HepG2 (cell line): ENCODE measurements around the gene PNKP. TPM values are rescaled to one million over a fixed set of nuclear protein-coding genes. Genes with fewer than 3 reads are reported as not detected.

Source experiments
- CENPT ChIP-seq: sonication (generic); formaldehyde crosslinking; IDR thresholded peaks from 2 replicates; pipeline ENCODE4 v1.8.0; 2022; ENCODE audit warnings: low read depth, mild to moderate bottlenecking, moderate library complexity, missing genetic modification reagents
- KIAA2018 ChIP-seq: sonication (generic); formaldehyde crosslinking; IDR thresholded peaks from 2 replicates; pipeline ENCODE4 v1.5.0; 2020; ENCODE audit warnings: mild to moderate bottlenecking, missing genetic modification reagents, borderline replicate concordance
- NCOA1 ChIP-seq: sonication (generic); formaldehyde crosslinking; IDR thresholded peaks from 2 replicates; pipeline ENCODE4 v1.9.0; 2021; ENCODE audit warnings: missing genetic modification reagents
- RELA ChIP-seq: sonication (generic); formaldehyde crosslinking; IDR thresholded peaks from 2 replicates; pipeline ENCODE4 v1.4.0; 2020; ENCODE audit warnings: missing genetic modification reagents
- SAFB2 ChIP-seq: sonication (generic); formaldehyde crosslinking; IDR thresholded peaks from 2 replicates; pipeline ENCODE4 v1.5.1; 2020; ENCODE audit warnings: missing genetic modification reagents, low read depth, mild to moderate bottlenecking, borderline replicate concordance
- SSRP1 ChIP-seq: IDR thresholded peaks from 2 replicates; pipeline ENCODE4 v1.6.1; 2016; ENCODE audit warnings: control low read depth
- TCF7L2 ChIP-seq: IDR thresholded peaks from 2 replicates; pipeline ENCODE4 v1.6.1; 2011; ENCODE audit warnings: mild to moderate bottlenecking, low read depth, low read length, moderate library complexity
- THYN1 ChIP-seq: sonication (generic); formaldehyde crosslinking; IDR thresholded peaks from 2 replicates; pipeline ENCODE4 v1.8.1; 2023; ENCODE audit warnings: low read depth, mild to moderate bottlenecking, moderate library complexity, missing genetic modification reagents, borderline replicate concordance
- ZBTB49 ChIP-seq: sonication (generic); formaldehyde crosslinking; IDR thresholded peaks from 2 replicates; pipeline ENCODE4 v1.4.0; 2020; ENCODE audit warnings: missing genetic modification reagents, borderline replicate concordance
- ZC3H4 ChIP-seq: sonication (generic); formaldehyde crosslinking; IDR thresholded peaks from 2 replicates; pipeline ENCODE4 v1.4.0; 2020; ENCODE audit warnings: missing genetic modification reagents, borderline replicate concordance
- ZMAT5 ChIP-seq: sonication (generic); formaldehyde crosslinking; IDR thresholded peaks from 2 replicates; pipeline ENCODE4 v1.5.0; 2020; ENCODE audit warnings: mild to moderate bottlenecking, low read depth, missing genetic modification reagents, borderline replicate concordance
- ZNF552 ChIP-seq: sonication (generic); formaldehyde crosslinking; IDR thresholded peaks from 2 replicates; pipeline ENCODE4 v1.9.0; 2022; ENCODE audit warnings: missing genetic modification reagents, mild to moderate bottlenecking, borderline replicate concordance
- ZNF564 ChIP-seq: sonication (generic); formaldehyde crosslinking; IDR thresholded peaks from 2 replicates; pipeline ENCODE4 v1.8.1; 2023; ENCODE audit warnings: mild to moderate bottlenecking, missing genetic modification reagents
- ZNF639 ChIP-seq: conservative IDR thresholded peaks from 2 replicates; pipeline ENCODE4 v1.6.1; 2018; ENCODE audit warnings: missing genetic modification reagents
- ZNF678 ChIP-seq: sonication (generic); formaldehyde crosslinking; IDR thresholded peaks from 2 replicates; pipeline ENCODE4 v1.4.0; 2020; ENCODE audit warnings: mild to moderate bottlenecking, missing genetic modification reagents
- ZNF737 ChIP-seq: sonication (generic); formaldehyde crosslinking; IDR thresholded peaks from 2 replicates; pipeline ENCODE4 v1.5.0; 2020; ENCODE audit warnings: missing genetic modification reagents, mild to moderate bottlenecking, borderline replicate concordance
- polyA plus RNA-seq, 8 experiments: library from polyadenylated mRNA; depleted of rRNA in 3 of 8; stranded (reverse) in 7 of 8; unstranded in 1 of 8; fragments of >200 nt; fragmentation: Illumina TruSeq in 4 of 8; extraction: Trizol in 4 of 8; gene quantifications; 2 replicates each; pipeline versions ENCODE4 v1.2.1 to v1.2.3, GENCODE V29; 2011 to 2016; ENCODE audit warnings: low read depth in 4 of 8, missing spikeins in 1 of 8, mixed read lengths in 1 of 8; ENCODE audit not compliant: insufficient read depth in 1 of 8
- total RNA-seq, 5 experiments: library from RNA; depleted of rRNA; stranded (reverse); fragments of >200 nt; fragmentation: Illumina TruSeq; extraction: Trizol; gene quantifications; 2 replicates each; pipeline ENCODE4 v1.2.3, GENCODE V29; 2016; ENCODE audit warnings: low read depth in 1 of 5

PNKP gene
- total and polyA plus RNA-seq, 2 of the 13 experiments (the other 11 are each of a cell fraction or from before 2014, with no cell fraction given), result 12.7 to 27.1 TPM

- no peak for TF ChIP-seq KIAA2018 (CRISPR knock-in tag)
- no peak for TF ChIP-seq NCOA1
- TF ChIP-seq ZNF639 (CRISPR knock-in tag), result peak; percentile 70
- no peak for TF ChIP-seq SAFB2
- TF ChIP-seq RELA (CRISPR knock-in tag), result no peak
- TF ChIP-seq TCF7L2, result no peak
- TF ChIP-seq SSRP1, result no peak; the same call in 1 of the 2 replicates
- 0 out of 2 replicates have a peak, but pooled peaks have one; percentile 45 for TF ChIP-seq ZNF564 (CRISPR knock-in tag)
- TF ChIP-seq ZNF678, result no peak
- no peak for TF ChIP-seq ZBTB49 (CRISPR knock-in tag)
- TF ChIP-seq ZMAT5, result no peak
- TF ChIP-seq ZNF552, result no peak
- TF ChIP-seq ZNF737 (CRISPR knock-in tag), result no peak
- no peak for TF ChIP-seq THYN1 (CRISPR knock-in tag)
- no peak for TF ChIP-seq ZC3H4
- TF ChIP-seq CENPT (CRISPR knock-in tag), result peak; percentile 51; the same call in 1 of the 2 replicates
These were observed 16.7 kb downstream of the PNKP start, which contains the start of gene PTOV1 (continued) for GRCh38 chr19:49850487-49851342.
